ENCODE measurements around the gene MED23. TPM values are rescaled to one million over a fixed set of nuclear protein-coding genes. Genes with fewer than 3 reads are reported as not detected.

The MED23 gene
- polyA plus RNA-seq, 1 of the 3 experiments (the other 2 are of a cell fraction), result 10.1 TPM

GRCh38 chr6:131613296-131613925 lies 14.6 kb downstream of the MED23 start:
- ChIA-PET CTCF (interaction anchor here (1.0 to 9.2 kb wide), 3 partner anchors 10 to 26 kb away, joined by 3 to 60 read pairs (median 4); partner anchors contain the start of gene MED23), POLR2A (no interaction called here)
- Histone ChIP-seq H3F3A (replicated peaks; ENCODE audit: insufficient read depth) (no peaks in the 10 kb centered on the region), H2AFZ (ENCODE audit: low read depth) (no peak overlapping the region), H3K4me3 (ENCODE audit: low read depth in 2 of 2, low read length in 1 of 2) (no peak overlapping the region), H3K4me2 (no peak overlapping the region), H4K20me1 (ENCODE audit: insufficient read depth) (no peaks in the 10 kb centered on the region), H3K27me3 (ENCODE audit: insufficient read depth) (no peaks in the 10 kb centered on the region), H3K27ac (ENCODE audit: low read depth in 2 of 2, low read length in 1 of 2) (no peak overlapping the region), H3K4me1 (ENCODE audit: control insufficient read depth in 1 of 2, insufficient read depth in 2 of 2, low read depth in 1 of 2, low read length in 1 of 2) (no peaks in the 10 kb centered on the region), H3K36me3 (replicated peaks in 1 of 2; ENCODE audit: control insufficient read depth in 1 of 2, insufficient read depth in 2 of 2, low read length in 1 of 2) (peaks cover 73 to 84% of the 10 kb centered on the region in 2 experiments), H3K9me2 (no peaks in the 10 kb centered on the region), H3K79me2 (ENCODE audit: insufficient read depth) (no peaks in the 10 kb centered on the region), H3K9ac (no peak overlapping the region), H3K9me3 (no peaks in the 10 kb centered on the region)
- TF ChIP-seq FOXM1 (IDR thresholded peaks at IDR 0.05; ENCODE audit: low read depth) (no peak), POLR2AphosphoS5 (IDR thresholded peaks at IDR 0.05; ENCODE audit: low read depth, low read length) (no peak), MXI1 (IDR thresholded peaks at IDR 0.05; ENCODE audit: low read depth, low read length) (no peak), USF2 (IDR thresholded peaks at IDR 0.05; ENCODE audit: borderline replicate concordance, low read depth, low read length) (no peak), MAX (IDR thresholded peaks at IDR 0.05; ENCODE audit: low read depth) (no peak), NFIC (IDR thresholded peaks at IDR 0.05; ENCODE audit: borderline replicate concordance) (no peak), TAF1 (IDR thresholded peaks at IDR 0.05; ENCODE audit: borderline replicate concordance, low read depth, low read length) (no peak), MEF2A (IDR thresholded peaks at IDR 0.05; ENCODE audit: borderline replicate concordance, low read depth) (no peak), YY1 (IDR thresholded peaks at IDR 0.05; ENCODE audit: low read depth) (no peak)
- no peak for DNase-seq
- 89% methylated on average over 5 of the region's 5 CpGs for WGBS (ENCODE audit: low lambda C conversion rate)

- Histone ChIP-seq H3K27me3 (ENCODE audit: insufficient read depth) (no peaks in the 10 kb centered on the region), H3K36me3 (replicated peaks in 1 of 2; ENCODE audit: control insufficient read depth in 1 of 2, insufficient read depth in 2 of 2, low read length in 1 of 2) (peaks cover 76 to 91% of the 10 kb centered on the region in 2 experiments), H3K9ac (no peak overlapping the region), H3K4me2 (no peak overlapping the region), H3K27ac (ENCODE audit: low read depth in 2 of 2, low read length in 1 of 2) (peak overlapping the region in 1 of 2 experiments; percentile 9; a peak in 2 of 4 replicates), H3K4me3 (ENCODE audit: low read depth in 2 of 2, low read length in 1 of 2) (no peak overlapping the region), H2AFZ (ENCODE audit: low read depth) (no peak overlapping the region), H3K79me2 (ENCODE audit: insufficient read depth) (no peaks in the 10 kb centered on the region), H3F3A (replicated peaks; ENCODE audit: insufficient read depth) (peaks cover 9% of the 10 kb centered on the region), H3K4me1 (ENCODE audit: control insufficient read depth in 1 of 2, insufficient read depth in 2 of 2, low read depth in 1 of 2, low read length in 1 of 2) (no peaks in the 10 kb centered on the region), H3K9me3 (no peaks in the 10 kb centered on the region), H3K9me2 (no peaks in the 10 kb centered on the region), H4K20me1 (ENCODE audit: insufficient read depth) (no peaks in the 10 kb centered on the region)
- 79% methylated on average over 1 of the region's 1 CpG for WGBS (ENCODE audit: low lambda C conversion rate)
- ChIA-PET POLR2A (no interaction called here), CTCF (interaction anchor here (0.6 to 2.9 kb wide), 4 partner anchors 9 to 84 kb away, joined by 3 to 17 read pairs (median 3); partner anchors contain the start of gene MED23)
- TF ChIP-seq TAF1 (IDR thresholded peaks at IDR 0.05; ENCODE audit: borderline replicate concordance, low read depth, low read length) (no peak), JUND (IDR thresholded peaks at IDR 0.05) (0 out of 2 replicates have a peak, but pooled peaks have one; percentile 32), RCOR1 (IDR thresholded peaks at IDR 0.05; ENCODE audit: low read length) (no peak), NRF1 (IDR thresholded peaks at IDR 0.05; ENCODE audit: low read depth, low read length) (no peak), SMC3 (IDR thresholded peaks at IDR 0.05; ENCODE audit: low read depth, low read length) (no peak), USF2 (IDR thresholded peaks at IDR 0.05; ENCODE audit: borderline replicate concordance, low read depth, low read length) (no peak), EZH2phosphoT487 (IDR thresholded peaks at IDR 0.05; ENCODE audit: borderline replicate concordance, low read depth) (no peak), RXRA (IDR thresholded peaks at IDR 0.05; ENCODE audit: borderline replicate concordance, low read depth) (peak; percentile 26; the same call in 1 of the 2 replicates), FOSL2 (IDR thresholded peaks at IDR 0.05; ENCODE audit: borderline replicate concordance, low read depth) (peak; percentile 63; the same call in 1 of the 2 replicates)
- TF ChIP-seq, protein P1, sequence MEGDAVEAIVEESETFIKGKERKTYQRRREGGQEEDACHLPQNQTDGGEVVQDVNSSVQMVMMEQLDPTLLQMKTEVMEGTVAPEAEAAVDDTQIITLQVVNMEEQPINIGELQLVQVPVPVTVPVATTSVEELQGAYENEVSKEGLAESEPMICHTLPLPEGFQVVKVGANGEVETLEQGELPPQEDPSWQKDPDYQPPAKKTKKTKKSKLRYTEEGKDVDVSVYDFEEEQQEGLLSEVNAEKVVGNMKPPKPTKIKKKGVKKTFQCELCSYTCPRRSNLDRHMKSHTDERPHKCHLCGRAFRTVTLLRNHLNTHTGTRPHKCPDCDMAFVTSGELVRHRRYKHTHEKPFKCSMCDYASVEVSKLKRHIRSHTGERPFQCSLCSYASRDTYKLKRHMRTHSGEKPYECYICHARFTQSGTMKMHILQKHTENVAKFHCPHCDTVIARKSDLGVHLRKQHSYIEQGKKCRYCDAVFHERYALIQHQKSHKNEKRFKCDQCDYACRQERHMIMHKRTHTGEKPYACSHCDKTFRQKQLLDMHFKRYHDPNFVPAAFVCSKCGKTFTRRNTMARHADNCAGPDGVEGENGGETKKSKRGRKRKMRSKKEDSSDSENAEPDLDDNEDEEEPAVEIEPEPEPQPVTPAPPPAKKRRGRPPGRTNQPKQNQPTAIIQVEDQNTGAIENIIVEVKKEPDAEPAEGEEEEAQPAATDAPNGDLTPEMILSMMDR (IDR thresholded peaks at IDR 0.05), result no peak
- TF ChIP-seq, protein P2, sequence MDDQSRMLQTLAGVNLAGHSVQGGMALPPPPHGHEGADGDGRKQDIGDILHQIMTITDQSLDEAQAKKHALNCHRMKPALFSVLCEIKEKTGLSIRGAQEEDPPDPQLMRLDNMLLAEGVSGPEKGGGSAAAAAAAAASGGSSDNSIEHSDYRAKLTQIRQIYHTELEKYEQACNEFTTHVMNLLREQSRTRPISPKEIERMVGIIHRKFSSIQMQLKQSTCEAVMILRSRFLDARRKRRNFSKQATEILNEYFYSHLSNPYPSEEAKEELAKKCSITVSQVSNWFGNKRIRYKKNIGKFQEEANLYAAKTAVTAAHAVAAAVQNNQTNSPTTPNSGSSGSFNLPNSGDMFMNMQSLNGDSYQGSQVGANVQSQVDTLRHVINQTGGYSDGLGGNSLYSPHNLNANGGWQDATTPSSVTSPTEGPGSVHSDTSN (IDR thresholded peaks at IDR 0.05), result no peak
- no peak for DNase-seq
Observed at GRCh38 chr6:131602781-131603312, 25.2 kb downstream of the MED23 start.

All from SK-N-SH (cell line).